Measurements from ENCODE around the gene AIPL1.

- TF ChIP-seq CTCF (IDR thresholded peaks at IDR 0.05; ENCODE audit: insufficient read depth, low read length, poor library complexity, severe bottlenecking) (no peak), EZH2phosphoT487 (conservative IDR thresholded peaks at IDR 0.05; ENCODE audit: low read length) (no peak)
Observed at GRCh38 chr17:6464446-6465041, 29.6 kb upstream of the AIPL1 start.
